ENCODE results near the gene MYBL2. TPM values are rescaled to one million over a fixed set of nuclear protein-coding genes. Genes with fewer than 3 reads are reported as not detected.

The MYBL2 gene
- total and polyA plus RNA-seq, 4 donors, result 1.6 to 30.9 (median 1.9) TPM; not detected in 1

DNA sequence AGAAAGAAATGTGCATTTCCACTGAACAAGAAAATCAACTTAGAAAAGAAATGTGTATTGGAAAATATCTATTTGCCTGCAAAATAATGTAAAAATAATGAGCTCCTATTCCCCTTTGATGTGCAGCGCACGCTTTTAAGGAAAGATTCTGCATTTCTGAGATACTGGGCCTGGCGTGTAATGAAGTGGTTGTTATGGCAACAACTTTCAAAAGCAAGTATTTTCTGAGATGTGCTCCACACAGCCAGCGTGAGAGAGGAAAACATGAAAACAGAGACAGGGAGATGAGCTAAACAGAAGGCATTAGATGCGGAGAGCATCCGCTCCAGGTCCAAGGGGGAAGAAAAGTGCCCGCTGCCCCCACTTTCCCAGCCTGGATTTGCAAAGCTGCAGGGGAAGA is 99.0 kb downstream of the MYBL2 start:
- Histone ChIP-seq H3K36me3 (ENCODE audit: control insufficient read depth in 4 of 4, insufficient read depth in 3 of 4, low read depth in 1 of 4, low read length in 3 of 4) (no peaks in the 10 kb centered on the region), H3K9ac (ENCODE audit: low read depth in 1 of 2, low read length in 2 of 2) (no peak overlapping the region), H3K4me1 (ENCODE audit: control insufficient read depth in 4 of 4, insufficient read depth in 4 of 4, low read length in 3 of 4) (no peaks in the 10 kb centered on the region), H3K4me3 (ENCODE audit: low read depth in 1 of 3, low read length in 3 of 3) (no peak overlapping the region), H3K27me3 (ENCODE audit: control insufficient read depth in 4 of 4, insufficient read depth in 4 of 4, low read length in 3 of 4) (peaks cover 0 to 3% (median 1%) of the 10 kb centered on the region in 4 donors), H3K9me3 (ENCODE audit: control insufficient read depth in 4 of 4, low read length in 3 of 4) (no peaks in the 10 kb centered on the region), H3K27ac (ENCODE audit: low read depth in 1 of 2, low read length in 2 of 2) (no peak overlapping the region)
- TF ChIP-seq, protein P1, sequence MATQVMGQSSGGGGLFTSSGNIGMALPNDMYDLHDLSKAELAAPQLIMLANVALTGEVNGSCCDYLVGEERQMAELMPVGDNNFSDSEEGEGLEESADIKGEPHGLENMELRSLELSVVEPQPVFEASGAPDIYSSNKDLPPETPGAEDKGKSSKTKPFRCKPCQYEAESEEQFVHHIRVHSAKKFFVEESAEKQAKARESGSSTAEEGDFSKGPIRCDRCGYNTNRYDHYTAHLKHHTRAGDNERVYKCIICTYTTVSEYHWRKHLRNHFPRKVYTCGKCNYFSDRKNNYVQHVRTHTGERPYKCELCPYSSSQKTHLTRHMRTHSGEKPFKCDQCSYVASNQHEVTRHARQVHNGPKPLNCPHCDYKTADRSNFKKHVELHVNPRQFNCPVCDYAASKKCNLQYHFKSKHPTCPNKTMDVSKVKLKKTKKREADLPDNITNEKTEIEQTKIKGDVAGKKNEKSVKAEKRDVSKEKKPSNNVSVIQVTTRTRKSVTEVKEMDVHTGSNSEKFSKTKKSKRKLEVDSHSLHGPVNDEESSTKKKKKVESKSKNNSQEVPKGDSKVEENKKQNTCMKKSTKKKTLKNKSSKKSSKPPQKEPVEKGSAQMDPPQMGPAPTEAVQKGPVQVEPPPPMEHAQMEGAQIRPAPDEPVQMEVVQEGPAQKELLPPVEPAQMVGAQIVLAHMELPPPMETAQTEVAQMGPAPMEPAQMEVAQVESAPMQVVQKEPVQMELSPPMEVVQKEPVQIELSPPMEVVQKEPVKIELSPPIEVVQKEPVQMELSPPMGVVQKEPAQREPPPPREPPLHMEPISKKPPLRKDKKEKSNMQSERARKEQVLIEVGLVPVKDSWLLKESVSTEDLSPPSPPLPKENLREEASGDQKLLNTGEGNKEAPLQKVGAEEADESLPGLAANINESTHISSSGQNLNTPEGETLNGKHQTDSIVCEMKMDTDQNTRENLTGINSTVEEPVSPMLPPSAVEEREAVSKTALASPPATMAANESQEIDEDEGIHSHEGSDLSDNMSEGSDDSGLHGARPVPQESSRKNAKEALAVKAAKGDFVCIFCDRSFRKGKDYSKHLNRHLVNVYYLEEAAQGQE (IDR thresholded peaks at IDR 0.05), result no peak
- TF ChIP-seq NR2F2 (IDR thresholded peaks at IDR 0.05) (no peak), HNF4A (conservative IDR thresholded peaks at IDR 0.05) (no peak), JUND (IDR thresholded peaks at IDR 0.05) (no peak), SP1 (IDR thresholded peaks at IDR 0.05) (no peak), RAD21 (IDR thresholded peaks at IDR 0.05) (no peak), YY1 (IDR thresholded peaks at IDR 0.05) (no peak), RXRA (IDR thresholded peaks at IDR 0.05) (no peak), GABPA (IDR thresholded peaks at IDR 0.05 in 1 of 2, conservative IDR thresholded peaks at IDR 0.05 in 1 of 2) (no peak)
- TF ChIP-seq, protein P2, sequence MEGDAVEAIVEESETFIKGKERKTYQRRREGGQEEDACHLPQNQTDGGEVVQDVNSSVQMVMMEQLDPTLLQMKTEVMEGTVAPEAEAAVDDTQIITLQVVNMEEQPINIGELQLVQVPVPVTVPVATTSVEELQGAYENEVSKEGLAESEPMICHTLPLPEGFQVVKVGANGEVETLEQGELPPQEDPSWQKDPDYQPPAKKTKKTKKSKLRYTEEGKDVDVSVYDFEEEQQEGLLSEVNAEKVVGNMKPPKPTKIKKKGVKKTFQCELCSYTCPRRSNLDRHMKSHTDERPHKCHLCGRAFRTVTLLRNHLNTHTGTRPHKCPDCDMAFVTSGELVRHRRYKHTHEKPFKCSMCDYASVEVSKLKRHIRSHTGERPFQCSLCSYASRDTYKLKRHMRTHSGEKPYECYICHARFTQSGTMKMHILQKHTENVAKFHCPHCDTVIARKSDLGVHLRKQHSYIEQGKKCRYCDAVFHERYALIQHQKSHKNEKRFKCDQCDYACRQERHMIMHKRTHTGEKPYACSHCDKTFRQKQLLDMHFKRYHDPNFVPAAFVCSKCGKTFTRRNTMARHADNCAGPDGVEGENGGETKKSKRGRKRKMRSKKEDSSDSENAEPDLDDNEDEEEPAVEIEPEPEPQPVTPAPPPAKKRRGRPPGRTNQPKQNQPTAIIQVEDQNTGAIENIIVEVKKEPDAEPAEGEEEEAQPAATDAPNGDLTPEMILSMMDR (IDR thresholded peaks at IDR 0.05; ENCODE audit: low read depth, low read length, missing input control), result no peak
- TF ChIP-seq, protein P3, sequence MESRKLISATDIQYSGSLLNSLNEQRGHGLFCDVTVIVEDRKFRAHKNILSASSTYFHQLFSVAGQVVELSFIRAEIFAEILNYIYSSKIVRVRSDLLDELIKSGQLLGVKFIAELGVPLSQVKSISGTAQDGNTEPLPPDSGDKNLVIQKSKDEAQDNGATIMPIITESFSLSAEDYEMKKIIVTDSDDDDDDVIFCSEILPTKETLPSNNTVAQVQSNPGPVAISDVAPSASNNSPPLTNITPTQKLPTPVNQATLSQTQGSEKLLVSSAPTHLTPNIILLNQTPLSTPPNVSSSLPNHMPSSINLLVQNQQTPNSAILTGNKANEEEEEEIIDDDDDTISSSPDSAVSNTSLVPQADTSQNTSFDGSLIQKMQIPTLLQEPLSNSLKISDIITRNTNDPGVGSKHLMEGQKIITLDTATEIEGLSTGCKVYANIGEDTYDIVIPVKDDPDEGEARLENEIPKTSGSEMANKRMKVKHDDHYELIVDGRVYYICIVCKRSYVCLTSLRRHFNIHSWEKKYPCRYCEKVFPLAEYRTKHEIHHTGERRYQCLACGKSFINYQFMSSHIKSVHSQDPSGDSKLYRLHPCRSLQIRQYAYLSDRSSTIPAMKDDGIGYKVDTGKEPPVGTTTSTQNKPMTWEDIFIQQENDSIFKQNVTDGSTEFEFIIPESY (IDR thresholded peaks at IDR 0.05), result no peak
- TF ChIP-seq, protein P4, sequence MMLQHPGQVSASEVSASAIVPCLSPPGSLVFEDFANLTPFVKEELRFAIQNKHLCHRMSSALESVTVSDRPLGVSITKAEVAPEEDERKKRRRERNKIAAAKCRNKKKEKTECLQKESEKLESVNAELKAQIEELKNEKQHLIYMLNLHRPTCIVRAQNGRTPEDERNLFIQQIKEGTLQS (IDR thresholded peaks at IDR 0.05), result no peak
- DNase-seq (ENCODE audit: low spot score), result no peak
- 70% methylated on average over 7 of the region's 7 CpGs for WGBS

Other genes with a start within 250 kb of the MYBL2 start
- gene SRSF6, start 209.2 kb upstream of the MYBL2 start, total RNA-seq, result 10 to 100 TPM; 33.8 to 40.9 TPM
- 10 to 100 TPM; 41.3 to 47.5 TPM for gene SRSF6, start 209.2 kb upstream of the MYBL2 start, polyA plus RNA-seq
- 1 to 10 TPM; 2.6 to 5.6 TPM for gene L3MBTL1, start 159.4 kb upstream of the MYBL2 start, total RNA-seq
- 1 to 10 TPM in 1 of 2 donors, under 1 TPM in 1; 0.45 to 1.4 TPM for gene L3MBTL1, start 159.4 kb upstream of the MYBL2 start, polyA plus RNA-seq
- gene SGK2, start 108.1 kb upstream of the MYBL2 start, total RNA-seq, result 100 to 1,000 TPM in 1 of 2 donors, 10 to 100 TPM in 1; 33.8 to 253 TPM
- gene SGK2, start 108.1 kb upstream of the MYBL2 start, polyA plus RNA-seq, result 10 to 100 TPM; 22.9 to 86.8 TPM
- gene IFT52, start 76.2 kb upstream of the MYBL2 start, total RNA-seq, result 10 to 100 TPM in 1 of 2 donors, 1 to 10 TPM in 1; 5.3 to 24.3 TPM
- 1 to 10 TPM; 3.3 to 4.3 TPM for gene IFT52, start 76.2 kb upstream of the MYBL2 start, polyA plus RNA-seq
- not detected for gene GTSF1L, start 59.9 kb downstream of the MYBL2 start, total RNA-seq
- gene GTSF1L, start 59.9 kb downstream of the MYBL2 start, polyA plus RNA-seq, result not detected
- gene TOX2, start 247.7 kb downstream of the MYBL2 start, total RNA-seq, result 1 to 10 TPM in 1 of 2 donors, under 1 TPM in 1; 0.33 to 1.0 TPM
- 1 to 10 TPM; 1.9 to 2.7 TPM for gene TOX2, start 247.7 kb downstream of the MYBL2 start, polyA plus RNA-seq